GM18909 (cell line): ENCODE results near the gene PNPLA7.
"Not testable (repeated sequence)": the region's sequence is repeated elsewhere in the genome, so short reads cannot be mapped to it uniquely, and the experiment has no call there.

ENCODE experiments used
- ATAC-seq: cut with Tn5 transposase; IDR thresholded peaks from one replicate; pipeline ENCODE4 v1.9.1; 2021; ENCODE audit warnings: mild to moderate bottlenecking; ENCODE audit not compliant: unreplicated experiment, poor library complexity

The PNPLA7 gene

DNA sequence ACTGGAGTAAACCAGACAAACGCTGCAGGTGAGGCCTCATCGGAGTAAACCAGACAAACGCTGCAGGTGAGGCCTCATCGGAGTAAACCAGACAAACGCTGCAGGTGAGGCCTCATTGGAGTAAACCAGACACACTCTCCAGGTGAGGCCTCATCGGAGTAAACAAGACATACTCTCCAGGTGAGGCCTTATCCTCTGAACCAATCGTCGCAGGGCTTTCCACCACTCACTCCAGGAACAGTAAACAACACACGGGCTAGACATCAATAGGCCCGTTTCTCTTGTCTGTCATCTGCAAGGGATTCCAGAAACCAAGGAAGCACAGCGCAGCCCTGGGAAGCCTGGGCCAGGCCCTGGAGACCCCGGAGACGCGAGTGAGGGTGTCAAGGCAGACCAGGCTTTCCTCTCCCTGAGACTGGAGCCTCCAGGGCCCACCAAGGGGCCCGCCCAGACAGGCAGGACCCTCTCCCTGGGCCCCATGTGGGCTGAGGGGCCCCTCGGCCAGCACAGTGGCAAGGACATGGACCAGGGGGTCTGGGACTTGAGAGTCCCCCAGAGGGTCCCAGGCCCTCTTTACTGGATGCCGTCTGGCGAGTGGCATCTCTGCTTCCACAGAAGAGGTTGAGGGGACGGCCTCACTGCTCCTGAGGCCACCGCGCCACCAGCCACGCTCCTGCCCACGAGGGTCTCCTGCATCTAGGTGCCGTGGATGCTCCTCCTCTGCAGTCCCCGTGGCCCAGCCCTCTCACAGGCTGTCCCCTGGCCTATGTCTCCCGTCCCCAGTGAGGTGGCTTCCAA is 64.7 kb downstream of the PNPLA7 start:
- no peak for ATAC-seq

DNA sequence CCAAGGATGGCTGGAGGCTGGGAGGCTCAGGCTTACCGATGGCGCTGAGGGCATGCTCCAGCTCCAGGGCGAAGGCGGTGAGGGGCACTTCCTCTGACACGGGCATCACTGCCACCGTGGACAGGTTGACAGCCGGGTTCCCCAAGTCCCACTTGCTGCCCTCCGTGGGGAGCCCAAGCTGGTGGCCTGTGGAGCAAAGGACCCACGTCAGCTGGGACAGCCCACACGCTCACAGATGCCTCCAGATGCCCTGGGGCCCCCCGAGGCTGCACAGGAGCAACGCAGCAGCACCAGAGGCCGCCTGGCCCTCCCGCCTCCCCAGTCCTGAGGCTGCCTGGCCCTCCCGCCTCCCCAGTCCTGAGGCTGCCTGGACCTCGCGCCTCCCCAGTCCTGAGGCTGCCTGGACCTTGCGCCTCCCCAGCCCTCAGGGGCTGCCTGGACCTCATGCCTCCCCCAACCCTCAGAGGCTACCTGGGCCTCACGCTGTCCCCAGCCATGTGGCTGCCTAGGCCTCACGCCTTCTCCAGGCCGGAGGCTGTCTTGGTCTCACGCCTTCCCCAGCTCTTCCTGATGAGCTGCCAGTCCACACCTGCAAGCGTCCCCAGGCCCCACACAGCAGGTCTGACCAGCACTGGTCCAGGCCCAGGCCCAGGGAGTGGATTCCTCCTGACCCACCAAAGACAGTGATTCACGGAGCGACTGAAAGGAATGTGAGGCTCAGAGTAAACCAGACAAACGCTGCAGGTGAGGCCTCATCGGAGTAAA is 65.5 kb downstream of the PNPLA7 start:
- no peak for ATAC-seq

DNA sequence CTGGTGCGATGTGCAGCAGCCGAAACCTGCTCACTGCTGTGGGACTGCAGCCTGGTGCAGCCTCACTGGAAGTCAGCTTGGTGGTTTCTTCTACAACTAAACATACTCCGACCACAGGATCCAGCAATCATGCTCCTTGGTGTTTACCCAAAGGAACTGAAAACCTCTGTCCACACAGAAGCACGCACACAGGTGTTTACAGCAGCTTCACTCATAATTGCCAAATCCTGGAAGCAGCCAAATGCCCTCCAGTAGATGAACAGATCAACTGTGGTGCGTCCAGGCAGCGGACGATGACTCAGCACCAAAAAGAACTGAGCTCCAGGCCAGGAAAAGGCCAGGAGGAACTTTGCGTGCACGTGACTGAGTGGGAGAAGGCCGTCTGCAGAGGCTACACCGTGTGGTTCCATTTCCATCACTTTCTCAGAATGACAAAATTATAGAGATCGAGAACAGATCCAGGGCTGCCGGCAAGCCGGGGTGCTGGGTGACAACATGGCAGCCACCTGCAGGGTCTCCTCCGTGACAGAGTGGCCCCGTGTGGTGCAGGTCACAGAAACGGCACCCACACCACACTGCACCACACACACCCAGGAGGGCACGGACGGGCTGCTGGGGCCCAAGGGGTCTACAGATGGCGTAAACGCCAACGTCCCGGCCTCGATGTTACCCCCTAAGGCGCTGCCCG is 68.0 kb downstream of the PNPLA7 start:
- ATAC-seq = no peak

DNA sequence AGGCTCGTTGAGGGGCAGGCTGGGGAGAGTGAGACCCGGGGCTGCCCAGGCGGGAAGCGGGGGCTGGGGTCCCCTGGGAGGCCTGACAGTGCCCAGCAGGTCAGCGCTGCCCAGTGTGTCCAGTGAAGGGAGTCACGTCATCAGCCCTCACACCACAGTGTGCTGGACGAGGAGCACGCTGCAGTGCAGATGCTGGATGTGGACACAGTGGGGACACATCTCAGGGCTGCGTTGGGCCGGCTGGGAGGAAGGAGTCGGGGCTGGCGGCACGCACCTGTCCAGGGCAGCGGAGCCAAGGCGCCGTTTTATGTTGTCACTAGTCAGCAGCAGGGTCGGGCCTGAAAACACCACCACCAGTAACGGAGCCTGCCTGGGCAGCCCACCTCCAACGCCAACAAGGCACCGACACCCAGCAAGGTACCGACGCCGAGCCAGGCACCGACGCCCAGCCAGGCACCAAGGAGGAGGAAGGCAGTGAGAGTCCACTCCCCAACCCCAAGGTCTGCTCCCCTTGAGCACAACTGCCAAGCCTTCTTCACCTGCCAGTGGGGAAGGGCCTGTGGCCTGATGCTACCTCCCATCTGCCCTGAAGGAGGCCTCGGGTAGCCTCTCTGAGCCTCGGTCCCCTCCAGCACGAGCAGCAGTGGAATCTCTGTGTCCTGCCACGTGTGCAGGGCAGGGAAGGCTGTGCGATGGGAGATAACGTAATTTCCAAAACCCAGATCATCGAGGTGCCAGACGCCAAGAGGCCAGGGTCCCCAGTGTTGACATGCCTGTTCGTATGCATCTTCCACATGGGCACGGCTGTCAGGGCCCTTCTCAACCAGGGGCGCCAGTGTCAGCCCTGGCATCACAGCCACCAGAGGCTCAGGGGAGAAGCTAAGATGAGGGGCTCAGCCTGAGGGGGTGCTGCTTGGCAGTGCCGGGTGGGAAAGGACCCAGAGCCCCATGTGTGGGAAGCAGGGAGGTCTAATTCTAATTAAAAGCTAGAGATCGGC is 69.2 kb downstream of the PNPLA7 start:
- no peak for ATAC-seq

DNA sequence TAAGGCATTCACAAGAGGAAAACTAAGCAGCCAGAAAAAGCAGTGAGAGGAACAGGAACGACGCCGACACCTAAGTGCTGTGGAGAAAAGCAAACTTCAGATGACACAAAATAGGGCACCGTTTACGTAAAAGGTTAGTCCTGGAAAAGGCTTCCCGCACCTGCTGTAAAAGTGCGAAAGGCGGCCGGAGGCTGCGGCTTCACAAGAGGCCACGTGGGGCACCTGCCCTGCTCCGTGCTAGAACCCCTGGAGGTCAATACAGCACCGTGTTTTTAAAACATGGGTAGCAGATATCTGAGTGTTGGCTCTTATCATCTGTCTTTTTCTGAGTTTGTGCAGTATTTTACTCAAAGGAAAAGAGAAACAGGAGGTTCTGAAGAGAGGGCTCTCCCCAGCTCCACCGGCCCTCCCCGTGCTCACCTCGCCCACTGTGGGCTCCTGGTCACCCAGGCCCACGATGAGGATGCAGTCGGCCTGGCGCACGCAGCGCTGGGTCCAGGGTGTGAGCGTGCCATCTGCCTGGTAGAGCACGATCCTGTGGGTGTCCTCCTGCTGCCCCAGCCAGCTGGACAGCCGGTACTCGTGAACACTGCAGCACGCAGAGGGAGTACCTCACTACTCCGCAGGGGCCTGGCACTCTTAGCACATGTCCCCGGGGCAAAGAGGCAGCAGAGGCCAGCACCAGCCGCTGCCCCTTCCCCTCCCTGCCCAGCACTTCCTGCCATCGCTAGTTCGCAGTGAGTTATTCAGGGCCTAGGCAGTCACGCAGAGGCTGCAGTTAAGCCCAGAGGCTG is 70.1 kb downstream of the PNPLA7 start:
- no peak for ATAC-seq

DNA sequence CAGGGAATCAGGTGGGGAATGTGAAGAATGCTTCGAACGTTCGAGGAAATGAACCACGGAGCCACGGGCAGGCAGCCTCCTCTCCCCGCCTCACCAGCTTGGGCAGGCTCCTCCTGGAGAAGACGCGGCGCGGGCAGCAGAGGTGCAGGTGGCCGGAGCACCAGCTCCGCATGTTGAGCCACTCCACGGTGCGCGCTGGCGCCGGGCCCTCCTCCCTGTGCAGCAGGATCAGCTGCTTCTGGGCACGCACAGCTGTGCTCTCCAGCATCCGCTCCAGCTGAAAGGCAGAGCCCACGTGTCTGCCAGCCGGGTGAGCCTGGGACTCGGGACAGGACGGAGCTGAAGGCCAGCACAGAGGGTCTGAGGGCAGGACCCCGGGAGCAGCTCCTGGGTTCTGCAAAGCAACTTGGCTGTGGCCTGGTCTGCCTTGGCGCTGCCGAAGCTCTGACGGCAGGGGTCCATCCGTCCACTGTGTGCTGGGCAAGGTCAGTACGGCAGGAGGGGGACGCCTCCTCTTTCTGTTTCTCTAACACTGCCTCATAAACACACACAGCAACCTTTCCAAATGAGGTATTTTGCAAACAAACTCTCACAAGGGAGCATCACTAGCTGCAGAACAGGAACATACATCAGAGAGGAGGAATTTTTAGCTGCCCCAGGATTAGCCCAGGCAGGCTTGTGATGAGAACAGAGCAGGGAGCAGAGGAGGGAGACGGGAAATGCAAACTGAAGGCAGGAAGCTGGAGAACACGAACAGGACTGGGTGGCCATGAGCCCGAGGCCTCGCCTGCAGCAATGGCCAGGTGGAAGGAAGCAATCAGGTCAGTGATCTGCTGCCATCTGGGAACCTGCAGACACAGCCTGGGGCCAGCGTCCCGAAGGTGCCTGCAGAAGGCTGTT is 71.0 kb downstream of the PNPLA7 start:
- no peak for ATAC-seq

DNA sequence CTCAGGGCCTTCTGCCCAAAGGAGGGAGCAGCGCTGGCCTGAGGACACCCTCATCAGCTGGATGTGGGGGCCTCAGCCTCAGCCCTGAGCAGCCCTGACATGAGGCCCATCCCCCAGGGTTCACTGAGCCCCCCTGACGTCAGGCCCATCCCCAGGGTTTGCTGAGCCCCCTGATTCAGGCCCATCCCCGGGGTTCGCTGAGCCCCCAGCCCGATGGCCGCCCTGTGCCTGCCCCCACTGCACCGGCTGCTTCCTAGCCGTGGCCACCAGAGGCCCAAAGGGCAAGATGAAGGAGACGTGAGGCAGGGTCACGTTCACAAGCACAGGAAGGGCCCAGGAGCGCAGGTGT is 71.6 kb downstream of the PNPLA7 start:
- ATAC-seq = no peak

DNA sequence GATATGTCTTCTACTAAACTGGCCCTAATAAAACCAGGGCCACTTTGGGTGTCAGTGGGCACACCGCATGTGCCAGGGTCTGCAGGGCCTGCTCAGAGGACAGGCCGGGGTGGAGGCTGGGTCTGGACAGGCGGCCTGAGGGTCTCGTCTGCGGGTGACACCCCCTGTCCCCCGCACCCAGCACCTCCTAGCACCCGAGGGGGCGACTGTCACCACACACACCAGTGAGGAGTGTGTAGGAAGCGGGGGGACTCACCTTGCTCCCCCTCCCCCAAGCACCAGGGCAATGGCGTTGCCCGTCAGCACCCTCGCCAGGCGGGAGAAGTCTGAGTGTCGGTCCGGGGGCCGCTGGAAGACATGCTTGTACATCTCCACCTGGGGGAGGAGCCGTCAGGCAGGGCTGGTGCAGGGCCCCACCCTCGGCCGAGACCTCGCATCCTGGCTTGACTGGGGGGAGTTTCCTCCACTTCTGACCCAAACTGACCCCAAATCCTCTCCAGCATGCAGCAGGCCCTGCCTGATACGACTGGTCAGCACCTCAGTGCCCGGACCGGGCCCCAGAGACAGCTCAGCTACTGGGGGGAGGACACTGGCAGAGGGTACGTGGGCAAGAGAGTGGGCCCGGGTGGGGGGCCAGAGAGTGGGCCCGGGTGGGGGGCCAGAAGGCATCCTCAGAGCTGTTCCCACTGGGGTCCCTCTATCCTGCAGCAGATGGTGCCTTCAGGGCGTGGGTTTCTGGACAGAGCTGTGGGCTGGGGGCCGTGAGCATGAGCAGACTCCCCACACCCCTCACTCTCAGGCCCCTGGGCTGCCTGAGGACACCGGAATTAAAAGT is 72.2 kb downstream of the PNPLA7 start:
- ATAC-seq = no peak

DNA sequence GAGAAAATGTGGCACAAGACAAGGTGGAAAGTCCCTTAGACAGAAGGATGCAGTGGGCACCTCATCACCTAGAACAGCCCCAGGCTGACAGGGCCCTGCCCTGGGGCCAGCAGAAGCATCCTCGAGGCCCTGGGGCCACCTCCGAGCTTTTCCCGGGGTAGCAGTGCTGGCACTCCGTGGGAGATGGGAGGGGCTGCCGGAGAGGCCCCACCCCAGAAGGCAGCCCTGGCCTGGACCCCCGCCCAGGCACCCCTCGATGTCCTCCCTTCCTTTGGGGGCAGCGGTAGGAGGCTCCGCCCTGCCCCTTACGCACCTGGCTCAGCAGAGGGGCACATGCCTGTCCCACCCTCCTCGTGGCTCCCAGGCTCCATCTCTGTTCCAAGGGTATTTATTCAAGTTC is 73.3 kb downstream of the PNPLA7 start:
- ATAC-seq = no peak

DNA sequence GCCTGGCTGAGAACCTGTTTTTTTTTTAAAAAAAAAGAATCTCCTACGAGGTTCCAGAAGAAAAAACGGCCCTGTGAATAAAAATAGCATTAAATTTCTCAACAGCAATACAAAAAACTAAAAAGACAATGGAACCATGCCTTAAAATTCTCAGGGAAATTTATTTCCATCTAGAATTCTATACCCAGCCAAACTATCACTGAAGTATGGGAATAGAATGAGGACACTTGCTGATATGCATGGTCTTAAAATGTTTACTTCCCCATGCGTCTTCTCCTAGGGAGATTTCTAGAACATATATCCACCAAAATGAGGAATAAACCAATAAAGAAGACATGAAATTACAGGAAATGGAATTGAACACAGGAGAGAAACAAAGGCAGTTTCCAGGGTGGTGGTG is 74.5 kb downstream of the PNPLA7 start:
- ATAC-seq = no peak

DNA sequence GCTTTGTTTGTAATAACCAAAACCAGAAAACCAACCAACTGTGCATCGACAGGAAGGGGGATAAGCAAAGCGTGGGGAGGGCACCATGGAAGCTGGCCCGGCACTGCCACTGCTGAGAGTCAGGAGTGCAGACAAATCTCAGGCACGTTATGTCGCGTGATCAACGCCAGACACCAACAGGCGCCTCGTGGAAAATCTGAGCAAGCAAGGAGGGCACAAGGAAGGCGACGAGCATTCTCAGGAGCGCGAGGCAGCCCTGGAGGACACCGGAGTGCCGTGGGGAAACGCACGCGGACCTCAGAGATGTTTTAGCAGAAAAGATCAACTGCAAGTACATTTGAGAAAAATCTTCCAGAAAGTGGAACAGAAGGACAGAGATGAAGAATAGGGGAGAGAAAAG is 75.9 kb downstream of the PNPLA7 start:
- ATAC-seq = no peak

DNA sequence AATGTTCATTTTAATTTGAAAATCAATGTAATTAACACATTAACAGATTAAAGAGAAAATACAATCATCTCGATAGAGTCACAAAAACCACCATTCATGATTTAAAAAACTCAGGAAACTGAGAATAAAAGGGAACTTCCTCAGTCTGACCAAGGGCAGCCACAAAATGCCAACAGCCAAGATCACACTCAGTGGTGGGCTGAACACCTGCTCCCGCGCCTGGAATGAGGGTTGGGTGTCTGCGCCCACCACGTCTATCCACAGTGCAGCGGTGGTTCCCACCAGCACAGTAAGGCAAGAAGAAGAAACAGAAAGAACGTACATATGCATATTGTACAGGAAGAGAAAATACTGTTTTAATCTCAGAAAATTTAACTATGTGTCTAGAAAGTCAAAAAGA is 79.4 kb downstream of the PNPLA7 start:
- no peak for ATAC-seq

DNA sequence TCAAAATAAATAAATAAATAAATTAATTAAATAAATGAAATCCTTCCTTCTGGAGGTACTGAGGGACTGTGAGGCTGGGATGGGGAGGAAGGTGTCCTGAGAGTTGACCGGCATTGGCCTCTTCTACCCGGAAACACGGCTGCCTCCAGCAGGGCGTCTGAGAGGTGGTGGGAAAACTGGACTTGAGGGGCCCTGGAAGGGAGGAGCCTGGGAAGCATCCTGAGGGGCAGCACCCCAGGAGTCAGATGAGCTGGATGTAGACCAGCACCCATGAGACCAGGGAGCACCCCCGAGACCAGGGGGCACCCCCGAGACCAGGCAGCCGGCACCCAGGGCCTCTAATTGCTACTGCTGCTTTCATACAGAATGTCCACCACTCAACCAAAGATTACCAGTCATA is 82.3 kb downstream of the PNPLA7 start:
- ATAC-seq = no peak

DNA sequence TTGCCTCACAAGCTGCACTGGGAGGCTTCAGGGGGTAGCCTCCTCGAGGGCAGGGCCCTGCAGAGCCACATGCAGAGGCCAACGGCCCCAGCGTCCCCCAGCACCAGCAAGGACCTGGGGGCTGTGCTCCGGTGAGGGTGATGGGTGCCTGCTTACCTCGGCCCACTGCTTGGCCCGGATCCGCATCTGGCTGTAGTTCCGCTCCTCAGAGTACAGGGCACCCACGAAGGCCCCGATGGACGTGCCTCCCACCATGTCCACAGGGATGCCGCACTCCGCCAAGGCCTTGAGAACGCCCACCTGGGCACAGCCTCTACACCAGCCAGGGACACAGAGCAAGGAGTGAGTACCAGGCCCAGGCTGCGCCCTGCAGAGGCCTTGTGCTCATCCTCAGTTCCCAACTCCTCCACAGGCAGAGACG is 83.0 kb downstream of the PNPLA7 start:
- no peak for ATAC-seq

DNA sequence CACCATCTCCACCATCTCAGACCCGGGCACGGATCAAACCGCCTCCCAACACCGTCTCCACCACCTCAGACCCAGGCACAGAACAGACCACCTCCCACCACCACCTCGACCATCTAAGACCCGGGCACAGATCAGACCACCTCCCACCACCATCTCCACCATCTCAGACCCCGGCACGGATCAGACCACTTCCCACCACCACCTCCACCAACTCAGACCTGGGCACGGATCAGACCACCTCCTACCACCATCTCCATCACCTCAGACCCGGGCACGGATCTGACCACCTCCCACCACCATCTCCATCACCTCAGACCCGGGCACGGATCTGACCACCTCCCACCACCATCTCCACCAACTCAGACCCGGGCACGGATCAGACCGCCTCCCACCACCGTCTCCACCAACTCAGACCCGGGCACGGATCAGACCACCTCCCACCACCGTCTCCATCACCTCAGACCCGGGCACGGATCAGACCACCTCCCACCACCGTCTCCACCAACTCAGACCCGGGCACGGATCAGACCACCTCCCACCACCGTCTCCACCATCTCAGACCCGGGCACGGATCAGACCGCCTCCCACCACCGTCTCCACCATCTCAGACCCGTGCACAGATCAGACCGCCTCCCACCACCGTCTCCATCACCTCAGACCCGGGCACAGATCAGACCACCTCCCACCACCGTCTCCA is 83.7 kb downstream of the PNPLA7 start:
- not testable (repeated sequence) for ATAC-seq

DNA sequence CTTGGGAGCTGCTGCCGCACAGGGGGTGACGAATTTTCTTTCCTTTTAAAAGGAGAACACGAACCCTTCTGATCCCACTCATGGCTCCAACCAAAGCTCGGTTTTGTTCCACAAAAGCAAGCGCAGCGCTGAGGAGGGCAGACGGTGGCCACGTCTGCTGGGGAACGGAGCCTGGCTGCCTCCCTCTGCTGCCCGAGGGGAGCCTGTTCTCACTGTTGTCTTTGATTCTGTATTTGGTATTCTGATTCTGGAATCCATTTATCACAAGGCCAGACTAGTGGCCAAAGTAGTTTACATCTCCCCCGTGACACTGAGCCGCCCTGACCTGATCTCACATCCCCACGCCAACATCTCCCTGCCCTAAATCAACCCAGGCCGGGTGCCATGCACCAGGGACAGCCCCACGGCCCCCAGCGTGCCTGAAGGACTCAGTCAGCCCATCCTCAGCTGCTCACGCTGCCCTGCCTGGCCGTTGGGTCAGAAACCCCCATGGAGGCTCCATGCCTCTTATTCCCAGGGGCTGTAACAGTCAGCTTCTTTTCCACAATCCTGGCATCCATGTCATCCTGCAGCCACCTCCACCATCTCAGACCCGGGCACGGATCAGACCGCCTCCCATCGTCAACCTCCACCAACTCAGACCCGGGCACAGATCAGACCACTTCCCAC is 84.3 kb downstream of the PNPLA7 start:
- ATAC-seq = no peak
